HG03521 (cell line): ENCODE data around the gene UBE2D3.
"Not testable (repeated sequence)": the region's sequence is repeated elsewhere in the genome, so short reads cannot be mapped to it uniquely, and the experiment has no call there.

ENCODE experiments used
- ATAC-seq: cut with Tn5 transposase; IDR thresholded peaks from one replicate; pipeline ENCODE4 v1.9.1; 2021; ENCODE audit warnings: mild to moderate bottlenecking, moderate library complexity; ENCODE audit not compliant: unreplicated experiment

UBE2D3 gene

GRCh38 chr4:102832105-102832504, 4.8 kb upstream of the UBE2D3 start:
- no peak for ATAC-seq

GRCh38 chr4:102829803-102830202, 2.5 kb upstream of the UBE2D3 start:
- no peak for ATAC-seq

- ATAC-seq, result no peak
These were observed 1.1 kb upstream of the UBE2D3 start for GRCh38 chr4:102828497-102828808.

GRCh38 chr4:102827674-102828496, 534 bp upstream of the UBE2D3 start:
- ATAC-seq, result peak; percentile 75

GRCh38 chr4:102826105-102826889, 1.1 kb downstream of the UBE2D3 start:
- ATAC-seq, result peak; percentile 0

- no peak for ATAC-seq
These were observed 1.9 kb downstream of the UBE2D3 start for GRCh38 chr4:102825261-102826091.

- ATAC-seq, result no peak
These were observed 3.0 kb downstream of the UBE2D3 start for GRCh38 chr4:102824398-102824797.

- ATAC-seq, result no peak
These were observed 3.5 kb downstream of the UBE2D3 start for GRCh38 chr4:102823897-102824296.

- ATAC-seq, result no peak
These were observed 3.9 kb downstream of the UBE2D3 start for GRCh38 chr4:102823464-102823863.

- ATAC-seq, result no peak
These were observed 7.6 kb downstream of the UBE2D3 start for GRCh38 chr4:102819588-102820365.

GRCh38 chr4:102819100-102819499, 8.3 kb downstream of the UBE2D3 start:
- not testable (repeated sequence) for ATAC-seq

GRCh38 chr4:102817613-102818268, 9.6 kb downstream of the UBE2D3 start:
- ATAC-seq, result no peak

- ATAC-seq, result no peak
These were observed 10.2 kb downstream of the UBE2D3 start for GRCh38 chr4:102817021-102817605.

- no peak for ATAC-seq
These were observed 11.4 kb downstream of the UBE2D3 start for GRCh38 chr4:102815981-102816380.

GRCh38 chr4:102809691-102810090, 17.7 kb downstream of the UBE2D3 start:
- no peak for ATAC-seq

- no peak for ATAC-seq
These were observed 18.2 kb downstream of the UBE2D3 start for GRCh38 chr4:102809190-102809589.

GRCh38 chr4:102808009-102808408, 19.3 kb downstream of the UBE2D3 start:
- no peak for ATAC-seq

- no peak for ATAC-seq
These were observed 20.0 kb downstream of the UBE2D3 start for GRCh38 chr4:102807345-102807744.

- ATAC-seq, result no peak
These were observed 27.5 kb downstream of the UBE2D3 start for GRCh38 chr4:102799816-102800215.

- no peak for ATAC-seq
These were observed 32.4 kb downstream of the UBE2D3 start for GRCh38 chr4:102794999-102795398.
